Gastroesophageal sphincter (tissue), 4 donors: ENCODE measurements around the gene MOG. TPM values are rescaled to one million over a fixed set of nuclear protein-coding genes. Genes with fewer than 3 reads are reported as not detected.

Source experiments
- ATAC-seq: fragments of 150-250 bp; one replicate; pipeline ENCODE4 v1.9.1; 2016; ENCODE audit warnings: mild to moderate bottlenecking, moderate library complexity
- H3K27ac ChIP-seq, 4 donors: fragments of 200-600 bp; sonication (generic) in 3 of 4; 1 replicate in 3 of 4; 2 replicates in 1 of 4; pipeline ENCODE4 v1.5.1; 2016 to 2019
- H3K27me3 ChIP-seq: fragments of 200-600 bp; sonication (generic); one replicate; pipeline ENCODE4 v1.5.1; 2019
- H3K36me3 ChIP-seq, 2 donors: fragments of 200-600 bp; sonication (generic); one replicate each; pipeline ENCODE4 v1.5.1; 2019; ENCODE audit warnings: control low read depth in 1 of 2
- H3K4me1 ChIP-seq, 3 donors: fragments of 200-600 bp; sonication (generic); 1 replicate in 2 of 3; 2 replicates in 1 of 3; pipeline ENCODE4 v1.5.1; 2016 to 2019; ENCODE audit warnings: control low read depth in 2 of 3
- H3K4me3 ChIP-seq, 2 donors: fragments of 200-600 bp; sonication (generic); one replicate each; pipeline ENCODE4 v1.5.1; 2019; ENCODE audit warnings: mild to moderate bottlenecking in 1 of 2, moderate library complexity in 1 of 2
- H3K9me3 ChIP-seq, 3 donors: fragments of 200-600 bp; sonication (generic); one replicate each; pipeline ENCODE4 v1.5.1; 2017 to 2019; ENCODE audit warnings: control low read depth in 2 of 3
- EP300 ChIP-seq: sonication (generic); formaldehyde crosslinking; IDR thresholded peaks from one replicate; pipeline ENCODE4 v1.6.1; 2017; ENCODE audit warnings: antibody characterized with exemption, mild to moderate bottlenecking
- POLR2A ChIP-seq, 2 donors: fragments of 450-650 bp; IDR thresholded peaks; one replicate each; pipeline ENCODE4 v1.6.1; 2017; ENCODE audit warnings: antibody characterized with exemption in 2 of 2, mild to moderate bottlenecking in 2 of 2, moderate library complexity in 1 of 2
- POLR2AphosphoS5 ChIP-seq: sonication (generic); formaldehyde crosslinking; IDR thresholded peaks from one replicate; pipeline ENCODE4 v1.6.1; 2017; ENCODE audit warnings: antibody characterized with exemption
- WGBS, 2 donors: methylation state at CpG; one replicate each; pipeline ENCODE4 v1.1.5; 2018; ENCODE audit warnings: low coverage in 1 of 2; 5-methylcytosine and 5-hydroxymethylcytosine counted together
- total RNA-seq, 4 donors: library from RNA; depleted of rRNA; stranded (reverse); fragments of >200 nt; gene quantifications; one replicate each; pipeline ENCODE4 v1.1.0, GENCODE V29; 2016
- TF ChIP-seq, protein P1 (sequence below), 4 experiments: fragments of 200-600 bp in 2 of 4; fragments of 450-650 bp in 2 of 4; sonication (generic) in 1 of 4; IDR thresholded peaks; one replicate each; pipeline ENCODE4 v1.5.1; 2017 to 2019; ENCODE audit warnings: antibody characterized with exemption in 4 of 4, mild to moderate bottlenecking in 2 of 4, moderate library complexity in 2 of 4

MOG gene
- total RNA-seq, 4 donors from 2014 or later = not detected

DNA sequence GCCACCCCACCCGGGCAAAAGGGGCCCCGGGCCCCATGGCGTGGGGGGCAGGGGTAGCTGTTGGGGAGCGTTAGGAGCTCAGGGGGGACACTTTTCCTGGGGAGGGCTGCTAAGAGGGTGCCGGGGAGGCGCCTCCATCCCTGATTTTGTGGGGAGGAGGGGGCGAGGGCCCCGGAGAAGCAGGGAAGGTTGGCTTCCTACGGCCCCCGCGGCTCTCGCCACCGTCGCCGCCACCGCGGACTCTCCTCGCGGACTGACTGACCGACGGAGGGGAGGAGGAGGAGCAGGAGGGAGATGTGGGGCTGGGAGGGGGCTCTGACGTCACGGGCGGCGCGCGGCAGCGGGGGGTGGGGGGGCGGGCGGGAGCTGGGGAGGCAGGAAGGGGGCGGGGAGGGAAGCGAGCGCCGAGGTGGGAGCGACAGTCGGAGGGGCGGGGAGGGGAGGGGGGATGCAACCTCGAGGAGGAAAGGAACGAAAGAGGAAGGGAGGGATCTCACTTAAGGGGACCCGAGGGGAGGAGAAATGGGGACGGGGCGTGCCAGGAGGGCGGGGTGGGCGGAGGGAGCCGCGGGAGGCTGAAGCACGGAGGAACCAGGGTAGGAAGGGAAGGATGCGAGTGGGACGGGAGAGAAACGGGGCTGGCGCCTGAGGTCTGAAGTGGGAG, 29.0 kb upstream of the MOG start:
- Histone ChIP-seq H3K9me3 (no peaks in the 10 kb centered on the region), H3K4me3 (peak overlapping the region; percentile 54 to 63), H3K4me1 (peaks cover 0 to 55% (median 20%) of the 10 kb centered on the region in 3 donors), H3K36me3 (peaks cover 0 to 13% of the 10 kb centered on the region in 2 donors), H3K27me3 (no peaks in the 10 kb centered on the region), H3K27ac (peak overlapping the region; percentile 62 to 89 (median 86))
- 0 to 2% methylated on average over 6 to 16 of the region's 51 CpGs for WGBS, 2 donors
- peak; percentile 65 for ATAC-seq
- TF ChIP-seq, protein P1, sequence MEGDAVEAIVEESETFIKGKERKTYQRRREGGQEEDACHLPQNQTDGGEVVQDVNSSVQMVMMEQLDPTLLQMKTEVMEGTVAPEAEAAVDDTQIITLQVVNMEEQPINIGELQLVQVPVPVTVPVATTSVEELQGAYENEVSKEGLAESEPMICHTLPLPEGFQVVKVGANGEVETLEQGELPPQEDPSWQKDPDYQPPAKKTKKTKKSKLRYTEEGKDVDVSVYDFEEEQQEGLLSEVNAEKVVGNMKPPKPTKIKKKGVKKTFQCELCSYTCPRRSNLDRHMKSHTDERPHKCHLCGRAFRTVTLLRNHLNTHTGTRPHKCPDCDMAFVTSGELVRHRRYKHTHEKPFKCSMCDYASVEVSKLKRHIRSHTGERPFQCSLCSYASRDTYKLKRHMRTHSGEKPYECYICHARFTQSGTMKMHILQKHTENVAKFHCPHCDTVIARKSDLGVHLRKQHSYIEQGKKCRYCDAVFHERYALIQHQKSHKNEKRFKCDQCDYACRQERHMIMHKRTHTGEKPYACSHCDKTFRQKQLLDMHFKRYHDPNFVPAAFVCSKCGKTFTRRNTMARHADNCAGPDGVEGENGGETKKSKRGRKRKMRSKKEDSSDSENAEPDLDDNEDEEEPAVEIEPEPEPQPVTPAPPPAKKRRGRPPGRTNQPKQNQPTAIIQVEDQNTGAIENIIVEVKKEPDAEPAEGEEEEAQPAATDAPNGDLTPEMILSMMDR (IDR thresholded peaks at IDR 0.05) = no peak
- peak; percentile 85 for TF ChIP-seq POLR2AphosphoS5
- TF ChIP-seq EP300 = no peak
- peak; percentile 66 to 71 for TF ChIP-seq POLR2A (IDR thresholded peaks at IDR 0.05)

DNA sequence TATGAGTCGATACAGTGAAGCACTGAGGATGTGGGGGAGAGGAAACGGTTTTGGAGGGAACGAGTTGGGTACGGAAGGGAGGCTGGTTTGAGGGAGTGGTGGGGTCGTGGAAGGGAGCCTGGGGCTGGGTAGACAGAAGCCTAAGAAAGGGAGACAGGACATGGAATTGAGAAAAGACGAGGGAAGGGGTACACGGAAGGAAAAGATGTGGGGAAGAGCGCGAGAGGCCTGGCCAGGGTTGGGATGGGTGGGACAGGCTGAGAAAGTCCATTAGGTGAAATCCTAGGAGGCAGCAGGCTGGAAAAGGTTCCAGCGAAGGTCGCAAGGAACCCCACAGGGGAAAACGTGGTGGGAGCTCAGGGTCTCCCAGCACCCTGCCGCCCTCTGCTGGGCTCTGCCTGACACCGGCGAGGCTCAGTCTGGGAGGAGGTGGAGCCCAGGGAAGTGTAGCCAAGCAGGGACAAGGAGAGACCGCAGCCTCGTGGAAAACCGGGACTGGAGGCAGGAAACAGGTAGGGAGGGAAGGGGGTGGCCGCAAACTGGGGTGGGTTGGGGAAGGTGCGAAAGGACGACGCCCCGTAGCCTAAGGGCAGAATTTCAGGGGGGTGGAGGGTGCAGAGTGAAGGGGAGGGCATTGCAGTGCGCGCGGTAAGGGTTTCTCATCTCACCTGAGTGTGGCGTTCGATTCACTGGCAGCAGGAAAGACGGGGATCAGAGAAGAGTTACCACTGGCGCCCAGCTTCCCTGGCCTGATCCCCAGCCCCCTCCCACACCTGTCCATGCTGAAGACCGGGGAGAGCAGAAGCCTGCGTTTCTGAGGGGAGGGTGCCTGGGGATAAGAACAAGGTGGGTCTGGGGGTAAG, 28.2 kb upstream of the MOG start:
- Histone ChIP-seq H3K27me3 (no peaks in the 10 kb centered on the region), H3K9me3 (no peaks in the 10 kb centered on the region), H3K4me3 (peak overlapping the region; percentile 54 to 63), H3K36me3 (peaks cover 0 to 6% of the 10 kb centered on the region in 2 donors), H3K27ac (peak overlapping the region; percentile 62 to 89 (median 86)), H3K4me1 (peaks cover 0 to 60% (median 20%) of the 10 kb centered on the region in 3 donors)
- peak; percentile 52 for ATAC-seq
- WGBS, 2 donors = 4% methylated on average over 21 to 29 of the region's 32 CpGs
- TF ChIP-seq POLR2AphosphoS5 (peak; percentile 20), EP300 (no peak)
- TF ChIP-seq, protein P1 (IDR thresholded peaks at IDR 0.05) = peak in 3 of 4 experiments; percentile 53 to 84 (median 58)

DNA sequence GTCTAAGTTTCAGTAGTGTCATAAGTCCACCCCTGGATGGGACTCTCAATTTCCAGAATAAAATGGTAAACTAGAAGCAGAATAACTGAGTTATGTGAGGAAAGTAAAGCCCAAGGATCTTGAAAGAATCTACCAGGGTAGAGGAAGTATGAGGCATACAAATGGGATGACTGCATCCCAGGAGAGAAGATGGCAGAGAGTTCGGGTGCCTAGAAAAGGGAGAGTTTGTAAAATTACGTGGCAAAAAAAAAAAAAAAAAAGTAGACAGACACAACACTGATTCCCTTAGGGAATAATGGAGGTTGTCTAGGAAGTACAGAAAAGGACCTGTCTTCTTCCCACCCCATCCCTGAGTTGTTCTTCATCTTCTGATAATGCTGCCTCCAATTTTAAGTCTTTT, 27.3 kb upstream of the MOG start:
- no peak for TF ChIP-seq EP300
- 39 to 66% methylated on average over 2 of the region's 2 CpGs for WGBS, 2 donors
- Histone ChIP-seq H3K27ac (no peak overlapping the region), H3K4me1 (peaks cover 0 to 69% (median 20%) of the 10 kb centered on the region in 3 donors), H3K27me3 (no peaks in the 10 kb centered on the region), H3K4me3 (no peak overlapping the region), H3K36me3 (no peaks in the 10 kb centered on the region), H3K9me3 (no peaks in the 10 kb centered on the region)
- ATAC-seq = no peak

DNA sequence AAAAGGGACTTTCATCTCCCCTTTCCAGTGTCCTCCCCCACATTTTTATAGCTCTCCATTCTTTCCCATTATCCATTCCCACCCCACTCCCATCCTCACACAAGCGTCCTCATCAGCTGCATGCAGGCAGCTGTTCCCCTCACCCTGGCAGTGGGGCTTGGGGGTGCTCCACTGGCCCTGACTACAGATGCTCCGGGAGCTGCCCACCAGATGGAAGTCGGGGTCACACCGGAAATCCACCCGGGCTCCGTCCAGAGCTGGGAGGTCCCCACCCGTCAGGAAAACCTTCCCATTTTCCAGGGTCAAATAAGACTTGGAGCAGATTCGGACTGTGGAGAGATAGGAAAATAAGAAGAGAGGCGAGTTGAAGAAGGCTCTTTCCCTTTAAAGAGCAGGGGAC, 26.6 kb upstream of the MOG start:
- no peak overlapping the region for H3K27ac ChIP-seq
- 86 to 100% methylated on average over 2 to 8 of the region's 9 CpGs for WGBS, 2 donors
- TF ChIP-seq EP300 (no peak), POLR2A (IDR thresholded peaks at IDR 0.05) (no peak), POLR2AphosphoS5 (no peak)
- TF ChIP-seq, protein P1 (IDR thresholded peaks at IDR 0.05) = no peak
- H3K9me3 ChIP-seq = no peaks in the 10 kb centered on the region
- peaks cover 0 to 69% (median 20%) of the 10 kb centered on the region in 3 donors for H3K4me1 ChIP-seq
- no peaks in the 10 kb centered on the region for H3K27me3 ChIP-seq
- no peak for ATAC-seq
- H3K4me3 ChIP-seq = no peak overlapping the region
- no peaks in the 10 kb centered on the region for H3K36me3 ChIP-seq

DNA sequence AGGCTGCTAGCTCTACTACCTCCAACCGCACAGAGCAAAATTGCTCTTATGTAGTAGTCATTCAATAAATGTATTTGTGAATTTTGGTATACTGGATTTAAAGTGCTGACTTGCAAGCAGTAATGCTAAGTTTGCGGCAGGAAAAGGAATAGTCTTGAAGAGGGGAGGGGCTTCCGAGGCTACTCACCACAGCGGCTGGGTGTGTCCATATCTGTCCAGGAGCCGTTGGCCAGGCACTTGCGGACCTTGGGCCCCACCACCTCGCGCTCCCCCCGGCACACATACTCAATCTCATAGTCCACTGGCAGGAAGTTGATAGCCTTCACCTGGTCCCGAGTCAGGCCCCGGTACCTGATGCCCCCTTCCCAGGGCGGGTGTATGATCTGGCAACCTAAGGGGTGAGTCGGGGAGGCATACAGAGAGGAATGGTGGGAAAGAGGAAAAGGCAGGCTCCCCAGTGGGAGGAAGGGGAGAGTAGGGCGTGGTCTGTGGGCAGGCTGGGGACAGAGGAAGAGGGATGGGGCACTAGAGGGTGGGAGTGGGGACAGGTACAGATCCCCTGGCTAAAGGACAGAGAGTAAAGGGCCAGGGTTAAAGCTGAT, 25.6 kb upstream of the MOG start:
- no peak for TF ChIP-seq POLR2AphosphoS5
- TF ChIP-seq, protein P1 (IDR thresholded peaks at IDR 0.05) = no peak
- no peak for TF ChIP-seq EP300
- no peak for TF ChIP-seq POLR2A (IDR thresholded peaks at IDR 0.05)
- Histone ChIP-seq H3K27ac (no peak overlapping the region), H3K36me3 (no peaks in the 10 kb centered on the region), H3K4me1 (peaks cover 0 to 69% (median 20%) of the 10 kb centered on the region in 3 donors), H3K9me3 (no peaks in the 10 kb centered on the region), H3K27me3 (no peaks in the 10 kb centered on the region), H3K4me3 (peak overlapping the region in 1 of 2 donors; percentile 91)
- WGBS, 2 donors = 75 to 92% methylated on average over 2 to 4 of the region's 14 CpGs
- ATAC-seq = no peak
